ENCODE results near the gene ICA1.

DNA sequence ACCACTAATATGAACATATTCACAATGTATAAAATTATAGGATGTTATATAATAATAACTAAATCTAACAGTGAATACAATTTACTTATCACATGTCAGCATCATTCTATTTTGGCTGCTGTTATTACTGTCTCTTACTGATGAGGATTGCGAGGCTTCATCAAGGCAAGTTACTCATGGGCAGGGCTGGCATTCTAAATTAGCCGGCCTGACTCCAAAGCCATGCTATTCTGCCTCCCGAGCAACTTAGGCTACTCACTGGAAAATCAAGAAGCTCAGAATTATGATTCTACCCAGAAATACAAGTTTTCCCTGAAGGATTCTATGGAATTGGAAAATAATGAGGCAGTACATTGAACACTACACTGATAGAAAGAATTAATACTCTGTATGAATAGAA, 101.7 kb downstream of the ICA1 start:
- TF ChIP-seq EP300 (IDR thresholded peaks at IDR 0.05) = no peak
- TF ChIP-seq, protein P1, sequence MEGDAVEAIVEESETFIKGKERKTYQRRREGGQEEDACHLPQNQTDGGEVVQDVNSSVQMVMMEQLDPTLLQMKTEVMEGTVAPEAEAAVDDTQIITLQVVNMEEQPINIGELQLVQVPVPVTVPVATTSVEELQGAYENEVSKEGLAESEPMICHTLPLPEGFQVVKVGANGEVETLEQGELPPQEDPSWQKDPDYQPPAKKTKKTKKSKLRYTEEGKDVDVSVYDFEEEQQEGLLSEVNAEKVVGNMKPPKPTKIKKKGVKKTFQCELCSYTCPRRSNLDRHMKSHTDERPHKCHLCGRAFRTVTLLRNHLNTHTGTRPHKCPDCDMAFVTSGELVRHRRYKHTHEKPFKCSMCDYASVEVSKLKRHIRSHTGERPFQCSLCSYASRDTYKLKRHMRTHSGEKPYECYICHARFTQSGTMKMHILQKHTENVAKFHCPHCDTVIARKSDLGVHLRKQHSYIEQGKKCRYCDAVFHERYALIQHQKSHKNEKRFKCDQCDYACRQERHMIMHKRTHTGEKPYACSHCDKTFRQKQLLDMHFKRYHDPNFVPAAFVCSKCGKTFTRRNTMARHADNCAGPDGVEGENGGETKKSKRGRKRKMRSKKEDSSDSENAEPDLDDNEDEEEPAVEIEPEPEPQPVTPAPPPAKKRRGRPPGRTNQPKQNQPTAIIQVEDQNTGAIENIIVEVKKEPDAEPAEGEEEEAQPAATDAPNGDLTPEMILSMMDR (IDR thresholded peaks at IDR 0.05) = no peak
